Smooth muscle cell of the coronary artery (primary cell): ENCODE measurements around the gene ACHE. TPM values are rescaled to one million over a fixed set of nuclear protein-coding genes. Genes with fewer than 3 reads are reported as not detected.

ENCODE experiments used
- total RNA-seq: library from RNA; depleted of rRNA; stranded (reverse); fragments of >200 nt; gene quantifications from 2 replicates; pipeline ENCODE4 v1.2.3, GENCODE V29; 2014; ENCODE audit warnings: low replicate concordance

ACHE gene
- total RNA-seq, result 0.38 TPM in 1 of 2 replicates, not detected in the other

DNA sequence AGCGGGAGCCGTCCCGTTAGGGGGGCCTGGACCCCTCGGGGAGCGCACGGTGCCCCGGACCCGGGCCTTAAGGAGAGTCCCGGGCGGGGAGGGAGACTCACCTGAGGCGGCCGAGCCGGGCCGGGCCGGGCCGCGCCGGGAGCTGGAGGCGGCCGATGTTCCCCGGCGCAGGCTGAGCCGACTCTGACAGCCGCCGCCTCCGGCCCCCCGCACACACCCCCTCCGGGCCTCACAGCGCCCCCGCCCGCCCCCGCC lies at the start of gene ACHE:
Gene ACHE (minus strand): TSS at position 188 of the 255 bp plus-strand sequence. CDS start 1,656 bp downstream, outside the sequence.

DNA sequence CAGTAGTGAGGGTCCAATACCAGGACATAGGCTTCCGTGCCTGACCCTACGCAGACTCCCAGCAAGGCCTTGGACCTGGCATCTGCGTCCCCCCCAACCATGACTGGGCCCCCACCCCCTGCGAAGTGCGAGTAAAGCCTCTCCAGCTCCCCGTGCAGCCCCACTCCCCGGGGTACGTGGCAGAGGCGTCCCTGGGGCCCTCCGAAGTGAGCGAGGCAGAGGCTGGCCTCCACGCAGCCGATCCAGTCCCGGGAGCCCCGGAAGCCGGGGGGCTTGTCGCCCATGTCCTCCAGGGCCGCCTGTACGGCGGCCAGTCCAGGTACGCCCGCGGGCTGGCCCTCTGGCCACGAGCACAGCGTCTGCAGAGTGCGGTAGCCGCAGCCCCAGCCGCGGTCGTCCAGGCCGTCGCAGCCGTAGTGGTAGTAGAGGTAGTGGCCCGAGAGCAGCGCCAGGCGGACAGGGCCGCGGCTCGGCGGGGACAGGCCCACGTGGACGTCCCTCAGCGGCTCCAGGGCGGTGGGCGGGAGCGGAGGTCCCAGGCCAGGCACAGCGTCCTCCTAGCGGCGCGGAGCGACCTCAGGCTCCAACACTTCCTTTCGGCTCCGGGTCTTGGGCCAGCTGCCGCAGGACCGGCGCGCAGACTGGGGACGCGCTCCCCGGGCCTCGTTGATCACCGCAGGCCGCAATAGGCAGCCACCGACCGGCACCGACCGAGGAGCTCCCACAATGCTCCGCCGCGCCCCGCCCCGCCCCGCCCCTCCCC lies 6.5 kb downstream of the ACHE start, which contains the start of gene UFSP1:
Gene UFSP1 (minus strand): TSS at position 728 of the 763 bp plus-strand sequence. CDS start 444 bp downstream, at position 284.

DNA sequence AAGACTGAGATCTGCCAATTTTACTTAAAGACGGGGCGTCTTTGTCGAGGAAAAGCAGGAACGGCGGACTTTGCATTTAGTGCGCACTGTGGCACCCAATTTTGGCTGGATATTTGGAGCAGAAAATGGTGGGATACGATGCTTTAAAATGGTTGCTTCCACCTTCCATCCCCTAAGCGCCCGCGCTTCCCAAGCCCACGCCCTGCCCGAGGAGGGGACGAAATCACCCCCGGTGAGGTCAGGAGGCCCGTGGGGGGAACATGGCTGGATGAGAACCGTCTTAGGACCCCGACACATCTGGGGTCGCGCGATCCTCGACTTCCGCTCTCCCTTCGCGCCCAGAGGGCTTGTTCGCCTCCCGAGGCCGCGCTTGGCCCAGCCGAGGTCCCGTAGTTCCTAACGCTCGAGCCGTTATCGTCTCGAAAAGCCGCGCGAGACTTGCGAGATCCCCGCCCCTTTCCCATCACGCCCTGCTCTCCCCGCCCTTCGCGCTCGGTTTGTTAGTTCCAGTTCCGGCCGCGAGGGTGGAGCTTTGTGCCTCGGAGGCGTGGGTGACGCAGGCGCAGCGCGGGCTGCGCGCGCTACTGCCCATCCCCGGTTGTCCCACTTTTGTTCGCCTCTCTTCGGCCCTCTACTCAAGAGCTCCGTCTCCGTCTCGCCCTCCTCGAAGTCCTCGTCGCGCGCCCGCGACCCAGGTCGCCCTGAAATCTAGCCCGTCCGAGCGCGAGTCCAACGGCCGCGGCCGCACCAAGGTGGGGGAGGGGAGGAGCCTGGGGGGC lies 20.9 kb downstream of the ACHE start, which contains the start of gene SRRT:
Gene SRRT (plus strand): TSS at position 527 of the 779 bp plus-strand sequence. CDS start 488 bp downstream, outside the sequence.

DNA sequence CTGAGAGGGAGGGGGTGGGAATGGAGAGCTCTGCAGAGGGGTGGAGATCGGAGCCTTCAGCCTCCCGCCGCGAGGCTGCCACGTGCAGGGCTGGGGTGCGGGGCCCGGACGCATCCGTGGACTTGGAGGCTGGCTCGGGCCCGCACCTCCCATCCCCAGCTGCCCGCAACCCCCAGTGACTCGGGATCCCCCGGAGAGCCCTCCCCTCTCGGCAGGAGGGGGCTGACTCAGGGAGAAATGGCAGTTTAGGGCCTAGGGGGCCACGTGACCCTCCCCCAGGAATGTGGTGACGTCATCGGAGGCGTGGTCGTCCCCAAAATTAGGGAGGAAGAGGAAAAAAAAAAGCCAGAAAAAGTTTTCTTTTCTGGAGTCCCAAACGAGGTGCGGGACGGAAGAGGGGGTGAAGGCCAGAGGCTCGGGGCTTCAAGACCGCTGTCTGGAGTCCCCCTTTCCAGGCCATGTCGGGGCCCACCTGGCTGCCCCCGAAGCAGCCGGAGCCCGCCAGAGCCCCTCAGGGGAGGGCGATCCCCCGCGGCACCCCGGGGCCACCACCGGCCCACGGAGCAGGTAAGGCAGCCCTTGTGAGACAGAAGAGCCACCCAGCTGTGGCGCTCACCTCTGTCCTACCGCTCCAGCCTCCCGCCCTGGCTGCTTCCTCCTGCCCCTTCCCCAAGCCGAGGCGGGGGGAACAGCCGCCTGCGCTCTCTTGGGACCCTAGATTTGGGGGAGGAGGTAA lies 28.5 kb downstream of the ACHE start, which contains the start of gene TRIP6:
Gene TRIP6 (plus strand): TSS at position 348 of the 736 bp plus-strand sequence. CDS start 111 bp downstream, at position 459.

DNA sequence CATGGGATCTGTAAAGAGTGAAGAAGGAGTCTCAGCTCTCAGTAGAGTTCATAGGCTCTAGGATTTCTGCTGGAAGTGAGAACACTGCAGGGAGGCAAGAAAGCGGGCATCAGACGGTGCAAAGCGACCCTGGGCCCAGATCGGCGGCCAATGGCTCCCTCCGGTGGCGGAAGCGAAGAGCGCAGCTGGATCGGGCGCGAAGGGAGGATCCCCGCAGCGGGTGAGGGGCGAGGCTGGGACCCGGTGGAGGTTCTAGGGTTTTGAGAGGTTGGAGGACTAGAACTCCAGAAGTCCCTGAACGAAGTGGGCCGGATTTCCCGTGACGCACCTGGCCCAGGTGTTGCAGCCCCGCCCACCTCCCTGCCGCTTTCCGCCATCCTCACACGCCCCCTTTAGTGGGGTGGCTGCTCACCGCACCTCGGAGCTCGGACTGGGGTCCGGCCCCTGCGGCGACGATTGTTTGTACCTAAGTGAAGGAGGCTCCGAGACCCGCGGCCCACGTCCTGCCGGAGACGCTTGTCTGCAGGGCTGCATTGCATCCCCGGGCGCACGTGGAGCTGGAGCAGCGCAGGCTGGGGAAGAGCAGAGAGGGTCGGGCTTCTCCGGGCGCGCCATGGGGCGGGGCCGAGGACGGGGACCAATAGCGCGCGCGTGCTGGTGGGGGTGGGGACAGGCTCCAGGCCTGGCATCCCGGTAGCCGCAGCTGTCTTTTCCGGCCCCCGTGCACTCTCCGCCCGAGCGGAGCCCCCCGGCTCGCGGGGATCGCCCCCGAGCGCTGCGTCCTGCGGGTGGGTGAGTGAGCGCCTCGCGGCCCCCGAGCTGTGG lies 43.4 kb downstream of the ACHE start, which contains the start of gene SLC12A9:
Gene SLC12A9 (plus strand): TSS at position 666 of the 825 bp plus-strand sequence. CDS start 1,485 bp downstream, outside the sequence.

Other genes starting within 250 kb of the ACHE start
- gene ACTL6B, start 239.4 kb downstream of the ACHE start, total RNA-seq, result not detected in 2 replicates
- 65.9 and 86.6 TPM in 2 replicates for gene GNB2, start 222.1 kb downstream of the ACHE start, total RNA-seq
- gene GIGYF1, start 201.6 kb downstream of the ACHE start, total RNA-seq, result 7.0 and 23.6 TPM in 2 replicates
- 13.1 and 37.7 TPM in 2 replicates for gene POP7, start 189.8 kb downstream of the ACHE start, total RNA-seq
- not detected in 2 replicates for gene EPO, start 175.4 kb downstream of the ACHE start, total RNA-seq
- not detected in 2 replicates for gene ZAN, start 162.3 kb downstream of the ACHE start, total RNA-seq
- gene EPHB4, start 68.4 kb downstream of the ACHE start, total RNA-seq, result 83.1 and 90.3 TPM in 2 replicates
- gene SLC12A9, start 43.2 kb downstream of the ACHE start, total RNA-seq, result 7.0 and 13.2 TPM in 2 replicates
- 70.6 and 75.7 TPM in 2 replicates for gene TRIP6, start 28.5 kb downstream of the ACHE start, total RNA-seq
- 33.9 and 40.3 TPM in 2 replicates for gene SRRT, start 20.8 kb downstream of the ACHE start, total RNA-seq
- gene UFSP1, start 6.2 kb downstream of the ACHE start, total RNA-seq, result 1.2 and 5.7 TPM in 2 replicates
- gene MUC3A, start 53.6 kb upstream of the ACHE start, total RNA-seq, result not detected in 2 replicates
- gene MUC12, start 73.7 kb upstream of the ACHE start, total RNA-seq, result not detected in 2 replicates
- not detected in 2 replicates for gene MUC17, start 124.2 kb upstream of the ACHE start, total RNA-seq
- gene TRIM56, start 189.6 kb upstream of the ACHE start, total RNA-seq, result 17.8 and 64.6 TPM in 2 replicates
- 68.8 and 1,526 TPM in 2 replicates for gene SERPINE1, start 231.2 kb upstream of the ACHE start, total RNA-seq